ENCODE data around the gene KMT2C. TPM values are rescaled to one million over a fixed set of nuclear protein-coding genes. Genes with fewer than 3 reads are reported as not detected.
"Not testable (repeated sequence)": the region's sequence is repeated elsewhere in the genome, so short reads cannot be mapped to it uniquely, and the experiment has no call there.

The KMT2C gene
- total and polyA plus RNA-seq, 8 donors, result 5.0 to 248 (median 80.1) TPM

GRCh38 chr7:152363798-152364197 is 72.0 kb downstream of the KMT2C start:
- intact Hi-C loops (cut with DNase I; ENCODE audit: low total_unique reads), result no loop called here
- TF ChIP-seq POLR2A (IDR thresholded peaks at IDR 0.05), result no peak
- TF ChIP-seq POLR2AphosphoS5 (IDR thresholded peaks at IDR 0.05), result no peak
- TF ChIP-seq, protein P1, sequence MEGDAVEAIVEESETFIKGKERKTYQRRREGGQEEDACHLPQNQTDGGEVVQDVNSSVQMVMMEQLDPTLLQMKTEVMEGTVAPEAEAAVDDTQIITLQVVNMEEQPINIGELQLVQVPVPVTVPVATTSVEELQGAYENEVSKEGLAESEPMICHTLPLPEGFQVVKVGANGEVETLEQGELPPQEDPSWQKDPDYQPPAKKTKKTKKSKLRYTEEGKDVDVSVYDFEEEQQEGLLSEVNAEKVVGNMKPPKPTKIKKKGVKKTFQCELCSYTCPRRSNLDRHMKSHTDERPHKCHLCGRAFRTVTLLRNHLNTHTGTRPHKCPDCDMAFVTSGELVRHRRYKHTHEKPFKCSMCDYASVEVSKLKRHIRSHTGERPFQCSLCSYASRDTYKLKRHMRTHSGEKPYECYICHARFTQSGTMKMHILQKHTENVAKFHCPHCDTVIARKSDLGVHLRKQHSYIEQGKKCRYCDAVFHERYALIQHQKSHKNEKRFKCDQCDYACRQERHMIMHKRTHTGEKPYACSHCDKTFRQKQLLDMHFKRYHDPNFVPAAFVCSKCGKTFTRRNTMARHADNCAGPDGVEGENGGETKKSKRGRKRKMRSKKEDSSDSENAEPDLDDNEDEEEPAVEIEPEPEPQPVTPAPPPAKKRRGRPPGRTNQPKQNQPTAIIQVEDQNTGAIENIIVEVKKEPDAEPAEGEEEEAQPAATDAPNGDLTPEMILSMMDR (IDR thresholded peaks at IDR 0.05), result no peak
- no peak for TF ChIP-seq EP300 (IDR thresholded peaks at IDR 0.05)
- no peak overlapping the region for H3K4me3 ChIP-seq
- H3K36me3 ChIP-seq, result peaks cover 0 to 6% (median 4%) of the 10 kb centered on the region in 4 donors
- WGBS, 5 donors, result 67 to 100% (median 76%) methylated on average over 1 of the region's 1 CpG
- no peaks in the 10 kb centered on the region for H3K9me3 ChIP-seq
- no peak for DNase-seq
- peaks cover 10 to 86% (median 48%) of the 10 kb centered on the region in 4 donors for H3K4me1 ChIP-seq
- no peaks in the 10 kb centered on the region for H3K27me3 ChIP-seq
- H3K27ac ChIP-seq, result no peak overlapping the region

DNA sequence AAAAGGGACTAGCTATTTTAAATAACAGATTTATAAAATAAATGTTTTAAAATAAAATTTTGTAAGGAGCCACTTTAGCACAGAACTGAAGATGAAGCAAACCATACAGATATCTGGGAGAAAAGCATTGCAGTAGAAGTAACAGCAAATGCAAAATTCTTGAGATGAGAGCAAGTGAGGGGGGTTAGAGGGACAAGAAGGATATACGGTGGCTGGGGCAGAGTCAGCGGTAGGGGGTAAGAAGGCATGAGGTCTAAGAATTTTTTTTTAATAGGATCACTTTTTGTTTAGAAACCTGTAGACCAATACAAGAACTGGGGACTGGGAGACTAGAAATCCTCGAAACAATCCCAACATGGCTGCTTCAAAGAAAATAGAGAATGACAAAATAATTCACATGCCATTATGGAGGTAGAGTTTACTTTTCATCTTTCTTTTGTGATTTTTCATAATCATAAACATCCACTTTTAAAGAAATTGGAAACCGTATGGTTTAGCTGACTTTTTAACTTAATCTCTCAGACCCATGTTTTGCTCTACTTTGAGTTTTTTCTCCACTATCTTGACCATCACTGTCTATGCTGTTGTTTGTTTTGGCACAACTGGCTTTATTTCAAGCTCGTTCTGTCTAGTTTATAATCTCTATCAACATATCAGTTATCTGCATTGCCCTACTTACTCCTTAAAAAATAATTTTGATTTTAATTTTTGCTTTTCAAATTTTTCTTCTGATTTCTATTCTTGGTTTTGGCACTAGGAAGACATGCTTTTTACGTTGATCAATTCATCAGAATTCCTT is 73.5 kb downstream of the KMT2C start:
- DNase-seq, result no peak
- Histone ChIP-seq H3K4me3 (no peak overlapping the region), H3K9me3 (no peaks in the 10 kb centered on the region), H3K4me1 (peaks cover 3 to 82% (median 43%) of the 10 kb centered on the region in 4 donors), H3K27me3 (no peaks in the 10 kb centered on the region), H3K36me3 (peaks cover 0 to 7% (median 5%) of the 10 kb centered on the region in 4 donors), H3K27ac (no peak overlapping the region)
- intact Hi-C loops (cut with DNase I; ENCODE audit: low total_unique reads), result no loop called here
- no peak for TF ChIP-seq POLR2A (IDR thresholded peaks at IDR 0.05)
- WGBS, 5 donors, result 66 to 71% (median 68%) methylated on average over 6 of the region's 6 CpGs

DNA sequence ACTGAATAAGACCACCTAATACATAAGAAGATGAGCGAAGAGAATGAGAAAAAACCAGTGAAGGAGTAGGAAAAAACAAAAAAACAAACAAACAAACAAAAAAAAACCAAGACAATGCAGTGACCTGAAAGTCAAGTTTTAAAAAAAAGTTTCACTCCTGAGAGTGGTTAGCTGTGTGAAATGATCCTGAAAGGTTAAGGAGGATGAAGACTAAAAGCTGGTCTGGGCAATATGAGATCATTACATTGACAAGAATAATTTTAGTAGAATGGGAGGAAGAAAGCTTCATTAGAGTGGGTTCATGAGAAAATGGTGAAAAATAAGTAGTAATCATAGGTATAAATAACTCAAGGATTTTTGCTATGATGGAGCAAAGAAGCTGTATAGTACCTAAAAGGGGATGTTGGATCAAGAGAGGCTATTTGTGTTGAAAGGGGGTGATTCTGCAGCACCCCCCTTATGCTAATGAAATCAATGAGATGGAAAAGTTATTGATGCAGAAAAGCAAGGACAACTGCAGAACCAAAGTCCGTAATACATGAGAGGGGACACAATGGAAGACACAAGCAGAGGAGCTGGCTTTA is 80.2 kb downstream of the KMT2C start:
- no peak for DNase-seq
- intact Hi-C loops (cut with DNase I; ENCODE audit: low total_unique reads), result no loop called here
- Histone ChIP-seq H3K36me3 (peaks cover 0 to 47% (median 29%) of the 10 kb centered on the region in 4 donors), H3K4me3 (no peak overlapping the region), H3K27ac (no peak overlapping the region), H3K4me1 (peaks cover 0 to 26% (median 12%) of the 10 kb centered on the region in 4 donors), H3K27me3 (no peaks in the 10 kb centered on the region), H3K9me3 (no peaks in the 10 kb centered on the region)
- no peak for TF ChIP-seq EP300 (IDR thresholded peaks at IDR 0.05)
- TF ChIP-seq POLR2AphosphoS5 (IDR thresholded peaks at IDR 0.05), result no peak
- TF ChIP-seq, protein P1 (IDR thresholded peaks at IDR 0.05), result no peak
- TF ChIP-seq POLR2A (IDR thresholded peaks at IDR 0.05), result no peak
- 53 to 92% (median 71%) methylated on average over 2 of the region's 2 CpGs for WGBS, 5 donors

DNA sequence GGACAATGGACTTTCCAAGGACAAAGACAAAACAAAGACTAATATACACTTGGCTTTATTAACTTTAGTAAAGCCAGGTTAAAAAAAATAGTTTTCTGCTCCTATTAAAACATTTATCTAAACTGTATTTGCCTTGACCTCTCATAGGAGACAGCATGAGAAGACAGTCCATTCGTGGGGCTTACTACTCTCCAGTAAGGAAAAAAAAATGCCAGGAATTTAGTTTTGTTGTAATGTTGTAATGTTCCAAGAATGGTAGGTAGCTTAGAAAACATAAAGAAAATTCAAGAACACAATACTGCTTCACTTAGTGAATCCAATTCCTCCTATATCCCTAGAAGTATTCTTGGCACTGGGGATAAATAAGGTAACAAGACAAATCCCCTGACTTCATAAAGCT is 81.7 kb downstream of the KMT2C start:
- Histone ChIP-seq H3K9me3 (no peaks in the 10 kb centered on the region), H3K36me3 (peaks cover 0 to 62% (median 42%) of the 10 kb centered on the region in 4 donors), H3K27me3 (no peaks in the 10 kb centered on the region), H3K27ac (no peak overlapping the region), H3K4me3 (no peak overlapping the region), H3K4me1 (peaks cover 0 to 12% (median 6%) of the 10 kb centered on the region in 4 donors)
- TF ChIP-seq POLR2A (IDR thresholded peaks at IDR 0.05) (no peak), POLR2AphosphoS5 (IDR thresholded peaks at IDR 0.05) (no peak), EP300 (IDR thresholded peaks at IDR 0.05) (no peak)
- TF ChIP-seq, protein P1 (IDR thresholded peaks at IDR 0.05), result no peak
- WGBS, 5 donors, result 66 to 75% (median 73%) methylated on average over 1 of the region's 1 CpG
- no peak for DNase-seq
- intact Hi-C loops (cut with DNase I; ENCODE audit: low total_unique reads), result no loop called here

GRCh38 chr7:152353281-152353680 is 82.5 kb downstream of the KMT2C start:
- H3K9me3 ChIP-seq; H3K27ac ChIP-seq; H3K4me3 ChIP-seq; intact Hi-C loops (cut with DNase I; ENCODE audit: low total_unique reads); H3K27me3 ChIP-seq; DNase-seq; H3K4me1 ChIP-seq: not testable (repeated sequence)
- WGBS, 5 donors, result 96 to 100% (median 99%) methylated on average over 5 of the region's 5 CpGs
- H3K36me3 ChIP-seq, result peaks cover 0 to 67% (median 47%) of the 10 kb centered on the region in 4 donors

DNA sequence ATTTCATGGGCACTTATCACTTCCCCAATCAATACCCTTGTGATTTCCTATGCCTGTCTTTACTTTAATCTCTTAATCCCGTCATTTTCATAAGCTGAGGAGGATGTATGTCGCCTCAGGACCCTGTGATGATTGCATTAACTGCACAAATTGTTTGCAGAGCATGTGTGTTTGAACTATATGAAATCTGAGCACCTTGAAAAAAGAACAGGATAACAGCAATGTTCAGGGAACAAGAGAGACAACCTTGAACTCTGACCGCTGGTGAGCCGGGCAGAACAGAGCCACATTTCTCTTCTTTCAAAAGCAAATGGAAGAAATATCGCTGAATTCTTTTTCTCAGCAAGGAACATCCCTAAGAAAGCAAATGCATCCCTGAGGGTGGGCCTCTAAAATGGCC is 84.1 kb downstream of the KMT2C start:
- H3K4me1 ChIP-seq; H3K27me3 ChIP-seq; intact Hi-C loops (cut with DNase I; ENCODE audit: low total_unique reads); H3K4me3 ChIP-seq; DNase-seq; H3K9me3 ChIP-seq; H3K27ac ChIP-seq: not testable (repeated sequence)
- peaks cover 0 to 67% (median 51%) of the 10 kb centered on the region in 4 donors for H3K36me3 ChIP-seq
- 90 to 100% (median 92%) methylated on average over 5 of the region's 5 CpGs for WGBS, 5 donors

Measured in stomach (tissue), 9 donors.